ENCODE measurements around the gene FRMD4A.

FRMD4A gene

GRCh38 chr10:14333606-14334005, 2.9 kb upstream of the FRMD4A start:
- Histone ChIP-seq H4K20me1 (ENCODE audit: low read depth, low read length) (no peaks in the 10 kb centered on the region), H3K9me2 (replicated peaks; ENCODE audit: insufficient read depth, low read length) (no peaks in the 10 kb centered on the region), H3K27ac (ENCODE audit: low read depth, low read length) (no peak overlapping the region), H3K9me3 (ENCODE audit: insufficient read depth, low read length) (no peaks in the 10 kb centered on the region), H3K4me3 (ENCODE audit: insufficient read depth, low read length, poor library complexity, severe bottlenecking) (no peak overlapping the region), H3K4me2 (ENCODE audit: low read depth, low read length, poor library complexity, severe bottlenecking) (no peak overlapping the region), H3F3A (ENCODE audit: insufficient read depth) (no peaks in the 10 kb centered on the region), H3K27me3 (ENCODE audit: low read length) (no peaks in the 10 kb centered on the region), H3K9ac (ENCODE audit: low read length) (no peak overlapping the region), H3K36me3 (ENCODE audit: low read length) (no peaks in the 10 kb centered on the region), H2AFZ (ENCODE audit: low read depth, low read length, severe bottlenecking) (no peak overlapping the region), H3K79me2 (ENCODE audit: insufficient read depth, low read length) (no peaks in the 10 kb centered on the region)
- TF ChIP-seq EZH2phosphoT487 (conservative IDR thresholded peaks at IDR 0.05; ENCODE audit: low read length) (no peak), CTCF (IDR thresholded peaks at IDR 0.05; ENCODE audit: insufficient read depth, low read length, poor library complexity, severe bottlenecking) (no peak)

- no peaks in the 10 kb centered on the region for H3F3A ChIP-seq (ENCODE audit: insufficient read depth)
- no peak overlapping the region for H3K4me3 ChIP-seq (ENCODE audit: insufficient read depth, low read length, poor library complexity, severe bottlenecking)
- H3K9me3 ChIP-seq (ENCODE audit: insufficient read depth, low read length), result no peaks in the 10 kb centered on the region
- no peak overlapping the region for H3K4me2 ChIP-seq (ENCODE audit: low read depth, low read length, poor library complexity, severe bottlenecking)
- H3K9ac ChIP-seq (ENCODE audit: low read length), result no peak overlapping the region
- H3K36me3 ChIP-seq (ENCODE audit: low read length), result no peaks in the 10 kb centered on the region
- no peak for TF ChIP-seq CTCF (IDR thresholded peaks at IDR 0.05; ENCODE audit: insufficient read depth, low read length, poor library complexity, severe bottlenecking)
- no peak for TF ChIP-seq EZH2phosphoT487 (conservative IDR thresholded peaks at IDR 0.05; ENCODE audit: low read length)
- no peaks in the 10 kb centered on the region for H3K9me2 ChIP-seq (replicated peaks; ENCODE audit: insufficient read depth, low read length)
- H3K27ac ChIP-seq (ENCODE audit: low read depth, low read length), result no peak overlapping the region
- no peaks in the 10 kb centered on the region for H3K79me2 ChIP-seq (ENCODE audit: insufficient read depth, low read length)
- no peak overlapping the region for H2AFZ ChIP-seq (ENCODE audit: low read depth, low read length, severe bottlenecking)
- H3K27me3 ChIP-seq (ENCODE audit: low read length), result no peaks in the 10 kb centered on the region
- no peaks in the 10 kb centered on the region for H4K20me1 ChIP-seq (ENCODE audit: low read depth, low read length)
These were observed 2.2 kb upstream of the FRMD4A start for GRCh38 chr10:14332903-14333302.

- Histone ChIP-seq H3K27me3 (ENCODE audit: low read length) (no peaks in the 10 kb centered on the region), H3K36me3 (ENCODE audit: low read length) (no peaks in the 10 kb centered on the region), H2AFZ (ENCODE audit: low read depth, low read length, severe bottlenecking) (no peak overlapping the region), H3K9me2 (replicated peaks; ENCODE audit: insufficient read depth, low read length) (no peaks in the 10 kb centered on the region), H3K9ac (ENCODE audit: low read length) (no peak overlapping the region), H3K9me3 (ENCODE audit: insufficient read depth, low read length) (no peaks in the 10 kb centered on the region), H3F3A (ENCODE audit: insufficient read depth) (no peaks in the 10 kb centered on the region), H3K4me2 (ENCODE audit: low read depth, low read length, poor library complexity, severe bottlenecking) (no peak overlapping the region), H3K4me3 (ENCODE audit: insufficient read depth, low read length, poor library complexity, severe bottlenecking) (no peak overlapping the region), H3K27ac (ENCODE audit: low read depth, low read length) (no peak overlapping the region), H4K20me1 (ENCODE audit: low read depth, low read length) (no peaks in the 10 kb centered on the region), H3K79me2 (ENCODE audit: insufficient read depth, low read length) (no peaks in the 10 kb centered on the region)
- TF ChIP-seq EZH2phosphoT487 (conservative IDR thresholded peaks at IDR 0.05; ENCODE audit: low read length) (no peak), CTCF (IDR thresholded peaks at IDR 0.05; ENCODE audit: insufficient read depth, low read length, poor library complexity, severe bottlenecking) (no peak)
These were observed 964 bp downstream of the FRMD4A start for GRCh38 chr10:14329746-14330173.

All from SU-DHL-6 (cell line).